Stimulated activated CD4-positive, alpha-beta T cell treated with anti-CD3 and anti-CD28 coated beads, TNF-alpha, amount 100 ng/mL, for 24 hours (primary cell): ENCODE data around the gene PPP3CA.
"Not testable (repeated sequence)": the region's sequence is repeated elsewhere in the genome, so short reads cannot be mapped to it uniquely, and the experiment has no call there.

Source experiments
- DNase-seq, 3 experiments: peaks; one replicate each; pipeline ENCODE4 v3.0.0-alpha.2; 2020; ENCODE audit warnings: low read depth in 3 of 3

Gene PPP3CA

DNA sequence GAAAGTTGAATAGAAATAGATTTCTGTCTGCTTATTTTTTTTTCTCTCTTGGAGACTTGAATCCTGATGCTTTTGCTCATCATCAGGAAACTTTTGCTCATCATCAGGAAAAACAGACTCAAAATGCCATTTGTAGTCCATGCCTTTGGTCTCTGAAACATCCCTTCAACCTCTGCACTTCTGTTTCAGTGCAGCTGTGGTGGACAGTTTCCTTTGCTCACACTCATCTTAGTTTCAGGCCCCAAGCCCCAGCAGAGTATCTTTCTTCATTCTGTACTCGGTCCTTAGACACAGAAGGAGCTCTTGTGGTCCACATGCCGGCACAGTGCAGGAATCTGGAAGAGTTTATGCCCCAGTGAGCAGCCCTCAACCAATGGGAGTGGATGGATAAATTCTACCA lies 337.9 kb downstream of the PPP3CA start:
- no peak for DNase-seq

DNA sequence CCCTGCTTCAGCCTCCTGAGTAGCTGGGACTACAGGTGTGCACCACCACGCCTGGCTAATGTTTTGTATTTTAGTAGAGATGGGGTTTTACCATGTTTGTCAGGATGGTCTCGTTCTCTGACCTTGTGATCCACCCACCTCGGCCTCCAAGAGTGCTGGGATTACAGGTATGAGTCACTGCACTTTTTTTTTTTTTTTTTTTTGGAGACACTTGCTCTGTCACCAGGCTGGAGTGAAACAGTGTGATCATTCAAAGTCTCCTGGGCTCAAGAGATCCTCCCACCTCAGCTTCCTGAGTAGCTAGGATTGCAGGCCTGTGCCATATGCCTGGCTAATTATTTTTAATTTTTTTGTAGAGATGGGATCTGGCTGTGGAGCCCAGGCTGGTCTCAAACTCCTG lies 338.8 kb downstream of the PPP3CA start:
- no peak for DNase-seq

DNA sequence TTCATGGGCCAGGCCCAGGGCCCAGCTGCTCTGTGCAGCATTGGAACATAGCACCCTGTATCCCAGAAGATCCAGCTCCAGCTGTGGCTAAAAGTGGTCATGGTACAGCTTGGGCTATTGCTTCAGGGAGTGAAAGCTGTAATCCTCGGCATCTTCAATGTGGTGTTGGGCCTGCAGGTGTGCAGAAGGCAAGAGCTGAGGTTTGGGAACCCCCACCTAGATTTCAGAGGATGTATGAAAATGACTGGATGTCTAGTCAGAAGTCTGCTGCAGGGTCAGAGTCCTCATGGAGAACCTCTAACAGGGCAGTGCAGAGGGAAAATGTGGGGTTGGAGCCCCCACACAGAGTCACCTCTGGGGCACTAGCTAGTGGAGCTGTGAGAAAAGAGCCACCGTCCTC lies 341.7 kb downstream of the PPP3CA start:
- DNase-seq, result no peak

DNA sequence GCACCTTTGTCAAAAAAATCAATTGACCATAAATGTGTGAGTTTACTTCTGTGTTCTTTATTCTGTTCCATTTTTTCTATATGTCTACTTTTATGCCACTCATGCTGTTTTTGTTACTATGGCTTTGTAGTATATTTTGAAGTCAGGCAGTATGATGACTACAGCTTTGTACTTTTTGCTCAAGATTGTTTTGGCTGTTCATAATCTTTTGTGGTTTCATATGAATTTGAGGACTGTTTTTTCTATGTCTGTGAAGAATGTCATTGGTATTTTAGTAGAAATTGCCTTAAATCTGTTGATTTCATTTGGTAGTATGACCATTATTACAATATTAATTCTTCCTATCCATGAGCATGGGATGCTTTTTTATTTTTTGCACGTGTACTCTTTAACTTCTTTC lies 346.8 kb downstream of the PPP3CA start:
- DNase-seq, result no peak

GRCh38 chr4:100995671-100996070 lies 351.7 kb downstream of the PPP3CA start:
- DNase-seq, result no peak

- DNase-seq, result not testable (repeated sequence)
These were observed 352.3 kb downstream of the PPP3CA start for GRCh38 chr4:100995002-100995401.

DNA sequence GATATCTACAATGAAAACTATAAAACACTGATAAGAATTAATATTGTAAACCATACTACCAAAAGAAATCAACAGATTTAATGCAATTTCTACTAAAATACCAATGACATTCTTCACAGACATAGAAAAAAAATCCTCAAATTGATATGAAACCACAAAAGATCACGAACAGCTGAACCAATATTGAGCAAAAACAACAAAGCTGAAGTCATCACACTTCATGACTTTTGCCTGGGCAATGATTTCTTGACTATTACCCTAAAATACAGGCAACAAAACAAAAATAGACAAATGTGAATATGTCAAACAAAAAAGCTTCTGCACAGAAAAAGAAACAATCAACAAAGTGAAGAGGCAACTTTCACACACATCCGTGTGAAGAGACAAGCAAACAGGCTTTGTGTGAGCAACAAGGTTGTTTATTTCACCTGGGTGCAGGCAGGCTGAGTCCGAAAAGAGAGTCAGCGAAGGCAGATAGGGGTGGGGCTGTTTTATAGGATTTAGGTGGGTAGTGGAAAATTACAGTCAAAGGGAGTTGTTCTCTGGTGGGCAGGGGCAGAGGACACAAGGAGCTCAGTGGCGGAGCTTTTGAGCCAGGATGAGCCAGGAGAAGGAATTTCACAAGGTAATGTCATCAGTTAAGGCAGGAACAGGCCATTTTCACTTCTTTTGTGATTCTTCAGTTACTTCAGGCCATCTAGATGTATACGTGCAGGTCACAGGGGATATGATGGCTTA lies 355.8 kb downstream of the PPP3CA start:
- DNase-seq, result not testable (repeated sequence)

GRCh38 chr4:100989401-100989800 lies 357.9 kb downstream of the PPP3CA start:
- DNase-seq, result no peak

- DNase-seq, result no peak
These were observed 358.4 kb downstream of the PPP3CA start for GRCh38 chr4:100988876-100989275.

- no peak for DNase-seq
These were observed 360.9 kb downstream of the PPP3CA start for GRCh38 chr4:100986360-100986868.

DNA sequence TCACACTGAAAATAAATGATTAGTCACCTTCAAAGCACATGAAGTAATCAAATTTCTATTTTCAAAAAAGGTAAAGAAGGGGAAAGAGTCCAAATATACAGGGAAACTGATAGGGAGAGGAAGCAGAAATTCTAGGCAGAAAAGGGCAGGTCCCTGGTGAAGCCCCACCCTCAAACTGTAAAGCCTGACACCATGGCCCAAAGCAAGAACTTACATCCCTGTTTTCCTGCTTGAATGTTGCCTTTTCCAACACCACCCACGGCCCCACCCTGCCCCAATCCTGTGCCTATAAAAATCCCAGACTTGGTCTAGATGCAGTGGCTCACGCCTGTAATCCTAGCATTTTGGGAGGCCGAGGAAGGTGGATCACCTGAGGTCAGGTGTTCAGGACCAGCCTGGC lies 361.8 kb downstream of the PPP3CA start:
- DNase-seq, result no peak

GRCh38 chr4:100984901-100985300 lies 362.4 kb downstream of the PPP3CA start:
- DNase-seq, result no peak

DNA sequence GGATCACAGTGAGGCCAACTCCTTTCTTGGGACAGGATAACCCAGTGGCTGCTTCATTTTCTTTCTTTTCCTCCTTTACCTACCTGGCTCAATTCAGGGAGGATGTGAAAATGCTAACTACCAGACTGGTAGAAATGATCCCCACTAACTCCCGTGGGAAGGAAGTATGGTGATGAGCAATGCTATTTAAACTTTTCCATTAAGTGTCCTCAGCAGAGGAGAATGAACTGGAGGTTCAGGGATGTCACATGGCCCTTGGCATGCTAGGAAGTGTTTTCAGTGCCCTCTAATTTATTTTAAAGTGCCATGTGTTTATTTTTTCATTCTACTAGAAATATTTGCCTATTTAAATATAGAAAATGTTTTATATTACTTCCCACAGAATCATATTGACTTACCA lies 363.9 kb downstream of the PPP3CA start:
- no peak for DNase-seq

DNA sequence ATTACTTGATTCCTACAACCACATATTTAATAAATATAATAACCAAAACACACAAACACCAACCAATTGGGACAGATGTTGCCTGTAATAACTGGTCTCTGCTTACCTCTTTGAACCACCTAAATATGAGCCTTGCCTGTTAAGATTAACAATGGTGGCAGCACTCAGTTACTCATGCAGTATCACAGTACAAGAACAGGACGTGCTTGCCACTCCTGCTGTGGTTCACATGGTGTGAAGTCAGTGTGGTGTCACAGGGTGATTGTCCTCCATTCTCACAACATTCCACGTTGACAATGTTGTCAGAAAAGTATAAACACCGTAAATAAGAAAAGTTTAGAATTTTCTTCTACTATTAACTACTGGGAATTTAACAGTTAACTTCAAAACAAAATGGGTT lies 365.0 kb downstream of the PPP3CA start:
- DNase-seq, result no peak

DNA sequence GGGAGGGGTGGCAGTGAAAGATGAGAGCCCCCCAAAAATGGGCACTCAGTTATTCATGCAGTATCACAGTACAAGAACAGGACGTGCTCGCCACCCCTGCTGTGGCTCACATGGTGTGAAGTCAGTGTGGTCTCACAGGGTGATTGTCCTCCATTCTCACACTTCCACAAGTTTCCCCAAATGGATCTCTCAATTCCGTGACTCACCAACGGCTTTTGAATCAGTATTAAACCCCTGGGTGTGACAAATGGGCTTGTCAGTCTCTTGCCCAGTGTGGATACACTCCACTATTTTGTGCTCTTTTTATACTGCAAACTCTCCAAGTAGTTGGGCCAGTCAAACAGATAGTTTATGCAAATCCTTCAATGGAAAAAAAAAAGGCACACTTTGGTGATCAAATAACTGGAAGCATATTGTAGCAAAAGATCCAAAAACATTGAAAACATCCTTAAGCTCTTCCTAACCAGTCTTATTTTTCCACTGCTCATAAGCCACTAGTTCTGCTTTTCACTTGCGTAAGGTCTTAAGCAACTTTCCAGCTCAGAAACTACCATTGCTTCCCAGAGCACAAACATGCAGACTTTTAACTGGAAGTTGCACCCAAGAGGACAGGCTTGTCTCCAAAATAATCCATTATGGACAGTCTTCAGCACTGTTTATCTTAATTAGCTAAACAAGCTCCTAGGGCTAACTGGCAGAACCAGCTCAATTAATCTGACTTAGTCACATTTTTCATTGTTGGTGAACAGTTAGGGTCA lies 365.7 kb downstream of the PPP3CA start:
- DNase-seq, result no peak

GRCh38 chr4:100979736-100980135 lies 367.6 kb downstream of the PPP3CA start:
- DNase-seq, result no peak

DNA sequence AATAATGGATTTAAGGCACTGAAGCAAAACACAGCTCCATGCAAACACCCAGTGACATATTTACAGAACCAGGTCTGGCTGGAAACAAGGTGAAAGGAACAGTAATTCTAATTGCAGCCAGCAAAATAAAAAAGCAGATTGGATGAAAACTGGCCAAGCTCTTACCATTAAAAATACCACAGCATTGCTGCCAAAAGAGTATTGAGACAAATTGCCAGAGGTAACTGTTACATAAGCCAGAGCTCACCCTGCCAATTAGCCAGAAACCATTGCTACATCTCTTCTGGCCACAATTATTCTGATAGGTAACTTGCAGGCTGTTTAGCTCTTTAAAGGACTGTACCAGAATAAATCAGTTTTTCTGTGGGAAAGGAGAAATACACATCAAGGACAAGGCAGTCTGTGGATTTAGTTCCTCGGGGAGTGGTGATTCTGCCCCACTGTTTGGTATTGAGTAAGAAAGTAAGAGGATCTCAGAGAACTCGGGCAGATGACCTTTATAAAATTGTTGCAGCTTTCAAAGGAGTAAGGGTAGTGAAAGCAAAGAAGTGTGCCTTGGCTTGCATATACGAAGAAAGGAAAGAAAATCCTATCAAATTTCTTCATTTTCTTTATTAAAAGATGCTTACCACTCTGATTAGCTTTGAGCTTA lies 369.5 kb downstream of the PPP3CA start:
- DNase-seq, result no peak

GRCh38 chr4:100977274-100977673 lies 370.1 kb downstream of the PPP3CA start:
- DNase-seq, result no peak
